Gastrocnemius medialis (tissue), 4 donors: ENCODE measurements around the gene NUMB. TPM values are rescaled to one million over a fixed set of nuclear protein-coding genes. Genes with fewer than 3 reads are reported as not detected.
"Not testable (repeated sequence)": the region's sequence is repeated elsewhere in the genome, so short reads cannot be mapped to it uniquely, and the experiment has no call there.

ENCODE experiments used
- ATAC-seq, 2 donors: fragments of 150-250 bp; one replicate each; pipeline ENCODE4 v1.9.1; 2016
- DNase-seq, 2 donors: peaks; one replicate each; pipeline ENCODE4 v3.0.0-alpha.2; 2019
- H3K27ac ChIP-seq, 4 donors: fragments of 200-600 bp; sonication (generic); 1 replicate in 1 of 4; 2 replicates in 3 of 4; pipeline ENCODE4 v1.5.1; 2016 to 2018; ENCODE audit warnings: mild to moderate bottlenecking in 2 of 4, moderate library complexity in 1 of 4
- H3K27me3 ChIP-seq, 3 donors: fragments of 200-600 bp; sonication (generic) in 2 of 3; 1 replicate in 1 of 3; 2 replicates in 2 of 3; pipeline versions ENCODE4 v1.5.1 to v1.6.0; 2016 to 2019; ENCODE audit warnings: mild to moderate bottlenecking in 1 of 3, moderate library complexity in 1 of 3
- H3K36me3 ChIP-seq, 2 donors: fragments of 200-600 bp; sonication (generic) in 1 of 2; one replicate each; pipeline ENCODE4 v1.5.1; 2017 to 2018
- H3K4me1 ChIP-seq, 2 donors: fragments of 200-600 bp; sonication (generic) in 1 of 2; one replicate each; pipeline ENCODE4 v1.5.1; 2016 to 2017; ENCODE audit warnings: mild to moderate bottlenecking in 2 of 2
- H3K4me3 ChIP-seq, 4 donors: fragments of 200-600 bp; sonication (generic) in 3 of 4; 1 replicate in 1 of 4; 2 replicates in 3 of 4; pipeline ENCODE4 v1.5.1; 2016 to 2019; ENCODE audit warnings: mild to moderate bottlenecking in 2 of 4
- H3K9me3 ChIP-seq, 3 donors: fragments of 200-600 bp; sonication (generic) in 2 of 3; 1 replicate in 1 of 3; 2 replicates in 2 of 3; pipeline ENCODE4 v1.5.1; 2016 to 2019
- POLR2A ChIP-seq, 2 donors: fragments of 450-650 bp; IDR thresholded peaks; one replicate each; pipeline ENCODE4 v1.6.1; 2017; ENCODE audit warnings: antibody characterized with exemption in 2 of 2, mild to moderate bottlenecking in 2 of 2, moderate library complexity in 2 of 2
- in situ Hi-C, 4 donors: fragments of 200-750 bp; cut with MboI; loops; one replicate each; pipeline versions ENCODE4 v1.15.0 to v1.8.0; 2017; ENCODE audit warnings: low sequenced_read_pairs in 4 of 4
- intact Hi-C: fragments of 100-400 bp; cut with DNase I; formaldehyde crosslinking; loops from one replicate; pipeline ENCODE4 v1.15.1; 2023; ENCODE audit warnings: low total_unique reads
- total RNA-seq, 4 donors: library from RNA; depleted of rRNA; stranded (reverse); fragments of >200 nt; gene quantifications; one replicate each; pipeline versions ENCODE4 v1.1.0 to v1.2.3, GENCODE V29; 2016
- TF ChIP-seq, protein P1 (sequence below), 5 experiments: fragments of 450-650 bp in 3 of 5; fragments of 200-600 bp in 2 of 5; sonication (generic) in 2 of 5; IDR thresholded peaks in 4 of 5; conservative IDR thresholded peaks in 1 of 5; 1 replicate in 4 of 5; 2 replicates in 1 of 5; pipeline ENCODE4 v1.5.1; 2016 to 2019; ENCODE audit warnings: antibody characterized with exemption in 5 of 5, mild to moderate bottlenecking in 3 of 5, moderate library complexity in 3 of 5

The NUMB gene
- total RNA-seq, 4 donors from 2014 or later: 14.3 to 29.8 (median 23.6) TPM

DNA sequence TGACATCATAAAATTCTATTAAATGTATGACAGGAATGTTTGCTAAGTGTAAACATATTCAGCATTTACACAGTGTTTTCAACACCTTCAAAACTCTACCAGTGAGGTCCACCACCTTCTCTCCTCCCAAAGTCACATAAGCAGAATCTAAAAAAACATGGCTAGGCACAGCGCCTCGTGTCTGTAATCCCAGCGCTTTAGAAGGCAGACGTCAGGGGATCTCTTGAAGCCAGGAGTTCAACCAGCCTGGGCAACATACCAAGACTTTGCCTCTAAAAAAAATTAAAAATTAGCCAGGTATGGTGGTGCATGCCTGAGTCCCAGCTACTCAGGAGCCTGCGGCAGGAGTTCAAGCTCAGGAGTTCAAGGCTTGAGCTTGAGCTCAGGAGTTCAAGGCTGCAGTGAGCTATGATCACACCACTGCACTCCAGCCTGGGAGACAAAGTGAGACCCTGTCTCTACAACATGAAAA lies 30.0 kb downstream of the NUMB start:
- H3K27me3 ChIP-seq: no peaks in the 10 kb centered on the region
- no peak for DNase-seq
- no peaks in the 10 kb centered on the region for H3K36me3 ChIP-seq
- no peak overlapping the region for H3K4me3 ChIP-seq
- H3K4me1 ChIP-seq: peaks cover 7 to 24% of the 10 kb centered on the region in 2 donors
- in situ Hi-C loops: no loop called here
- no peak for ATAC-seq
- intact Hi-C loops: no loop called here
- H3K9me3 ChIP-seq: no peaks in the 10 kb centered on the region
- peak overlapping the region in 3 of 4 donors; percentile 35 to 53 (median 50) for H3K27ac ChIP-seq
- TF ChIP-seq, protein P1, sequence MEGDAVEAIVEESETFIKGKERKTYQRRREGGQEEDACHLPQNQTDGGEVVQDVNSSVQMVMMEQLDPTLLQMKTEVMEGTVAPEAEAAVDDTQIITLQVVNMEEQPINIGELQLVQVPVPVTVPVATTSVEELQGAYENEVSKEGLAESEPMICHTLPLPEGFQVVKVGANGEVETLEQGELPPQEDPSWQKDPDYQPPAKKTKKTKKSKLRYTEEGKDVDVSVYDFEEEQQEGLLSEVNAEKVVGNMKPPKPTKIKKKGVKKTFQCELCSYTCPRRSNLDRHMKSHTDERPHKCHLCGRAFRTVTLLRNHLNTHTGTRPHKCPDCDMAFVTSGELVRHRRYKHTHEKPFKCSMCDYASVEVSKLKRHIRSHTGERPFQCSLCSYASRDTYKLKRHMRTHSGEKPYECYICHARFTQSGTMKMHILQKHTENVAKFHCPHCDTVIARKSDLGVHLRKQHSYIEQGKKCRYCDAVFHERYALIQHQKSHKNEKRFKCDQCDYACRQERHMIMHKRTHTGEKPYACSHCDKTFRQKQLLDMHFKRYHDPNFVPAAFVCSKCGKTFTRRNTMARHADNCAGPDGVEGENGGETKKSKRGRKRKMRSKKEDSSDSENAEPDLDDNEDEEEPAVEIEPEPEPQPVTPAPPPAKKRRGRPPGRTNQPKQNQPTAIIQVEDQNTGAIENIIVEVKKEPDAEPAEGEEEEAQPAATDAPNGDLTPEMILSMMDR (IDR thresholded peaks at IDR 0.05 in 4 of 5, conservative IDR thresholded peaks at IDR 0.05 in 1 of 5): no peak

DNA sequence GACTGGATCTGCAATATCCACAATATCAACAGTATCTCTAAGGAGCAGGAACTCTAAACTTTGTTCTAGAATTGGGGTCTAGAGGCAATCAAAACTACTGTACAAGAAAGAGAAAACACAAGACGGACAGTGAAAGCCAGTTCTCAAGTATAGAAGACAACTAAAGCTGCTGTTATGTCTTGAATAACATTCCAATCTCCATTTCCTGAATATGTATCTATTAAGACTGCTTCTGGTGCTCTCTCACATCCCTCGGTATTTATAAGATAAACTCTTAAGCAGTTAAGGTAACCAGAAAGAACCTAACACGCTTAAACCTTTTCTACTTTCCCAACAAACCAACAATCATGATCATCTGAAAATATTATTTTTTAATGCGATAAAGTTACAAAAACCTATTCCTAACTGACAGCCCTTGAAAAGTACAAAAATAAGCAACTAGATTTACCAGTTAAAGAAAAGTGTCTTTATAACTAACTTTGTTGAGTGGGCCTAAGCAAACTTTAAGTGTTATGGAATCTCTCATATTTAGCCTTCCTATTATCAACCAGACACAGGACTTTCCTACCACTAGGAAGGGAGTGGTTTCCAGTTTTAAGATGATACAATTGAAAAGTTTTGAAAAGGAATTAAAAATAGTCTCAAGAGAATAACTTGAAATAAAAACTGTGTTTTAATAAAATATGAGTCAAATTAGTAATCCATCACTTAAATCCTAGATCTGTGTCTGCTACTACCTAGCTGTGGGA lies 30.7 kb downstream of the NUMB start:
- intact Hi-C loops: no loop called here
- TF ChIP-seq, protein P1 (IDR thresholded peaks at IDR 0.05 in 4 of 5, conservative IDR thresholded peaks at IDR 0.05 in 1 of 5): no peak
- TF ChIP-seq POLR2A (IDR thresholded peaks at IDR 0.05): no peak
- in situ Hi-C loops: no loop called here
- DNase-seq: no peak
- no peaks in the 10 kb centered on the region for H3K27me3 ChIP-seq
- no peaks in the 10 kb centered on the region for H3K9me3 ChIP-seq
- no peak for ATAC-seq
- H3K27ac ChIP-seq: peak overlapping the region; percentile 35 to 53 (median 44)
- no peak overlapping the region for H3K4me3 ChIP-seq
- peaks cover 7 to 24% of the 10 kb centered on the region in 2 donors for H3K4me1 ChIP-seq
- no peaks in the 10 kb centered on the region for H3K36me3 ChIP-seq

DNA sequence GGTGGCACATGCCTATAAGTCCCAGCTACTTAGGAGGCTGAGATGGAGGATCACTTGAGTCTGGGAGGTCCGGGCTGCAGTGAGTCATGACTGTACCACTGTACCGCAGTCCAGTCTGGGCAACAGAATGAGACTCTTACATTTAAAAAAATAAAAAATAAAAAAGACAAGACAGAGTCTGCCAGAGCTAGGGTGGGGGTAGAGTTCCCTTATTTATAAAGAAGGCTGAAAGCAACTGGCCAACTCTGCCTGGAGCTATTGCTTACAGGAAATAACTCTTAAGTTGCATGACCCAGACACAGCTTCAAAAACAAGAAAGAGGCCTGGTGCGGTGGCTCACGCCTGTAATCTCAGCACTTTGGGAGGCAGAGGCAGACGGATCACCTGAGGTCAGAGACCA lies 31.5 kb downstream of the NUMB start:
- TF ChIP-seq, protein P1 (IDR thresholded peaks at IDR 0.05 in 4 of 5, conservative IDR thresholded peaks at IDR 0.05 in 1 of 5): no peak
- TF ChIP-seq POLR2A (IDR thresholded peaks at IDR 0.05): no peak
- no peak overlapping the region for H3K4me3 ChIP-seq
- no peaks in the 10 kb centered on the region for H3K9me3 ChIP-seq
- no peaks in the 10 kb centered on the region for H3K36me3 ChIP-seq
- intact Hi-C loops: no loop called here
- DNase-seq (no peak), ATAC-seq (no peak)
- in situ Hi-C loops: no loop called here
- H3K27me3 ChIP-seq: no peaks in the 10 kb centered on the region
- H3K27ac ChIP-seq: peak overlapping the region; percentile 35 to 53 (median 44)
- peaks cover 7 to 26% of the 10 kb centered on the region in 2 donors for H3K4me1 ChIP-seq

DNA sequence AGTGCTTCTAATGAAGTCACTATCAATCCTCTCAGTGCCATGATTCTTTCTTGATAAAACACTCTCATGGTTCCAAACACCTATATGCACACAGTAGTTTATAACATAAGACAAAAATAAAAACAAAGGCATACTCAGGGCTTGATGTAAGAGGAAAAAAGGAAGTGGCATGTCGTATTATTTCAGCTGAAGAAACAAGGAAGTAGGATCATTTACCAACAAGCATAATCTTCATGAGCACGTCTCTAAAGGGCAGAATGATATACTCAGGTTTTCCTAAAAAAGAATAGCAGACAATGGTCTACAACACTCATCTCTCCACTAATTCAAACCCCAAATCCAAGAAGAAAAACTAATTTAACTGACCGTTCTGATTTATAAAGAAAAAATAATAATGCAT lies 33.9 kb downstream of the NUMB start:
- TF ChIP-seq, protein P1 (IDR thresholded peaks at IDR 0.05 in 4 of 5, conservative IDR thresholded peaks at IDR 0.05 in 1 of 5): no peak
- no peak for TF ChIP-seq POLR2A (IDR thresholded peaks at IDR 0.05)
- Histone ChIP-seq H3K27me3 (no peaks in the 10 kb centered on the region), H3K4me1 (peaks cover 7 to 26% of the 10 kb centered on the region in 2 donors), H3K9me3 (no peaks in the 10 kb centered on the region), H3K36me3 (no peaks in the 10 kb centered on the region), H3K4me3 (no peak overlapping the region), H3K27ac (peak overlapping the region in 1 of 4 donors; percentile 9)
- ATAC-seq (no peak), DNase-seq (no peak)
- intact Hi-C loops: no loop called here
- in situ Hi-C loops: no loop called here

DNA sequence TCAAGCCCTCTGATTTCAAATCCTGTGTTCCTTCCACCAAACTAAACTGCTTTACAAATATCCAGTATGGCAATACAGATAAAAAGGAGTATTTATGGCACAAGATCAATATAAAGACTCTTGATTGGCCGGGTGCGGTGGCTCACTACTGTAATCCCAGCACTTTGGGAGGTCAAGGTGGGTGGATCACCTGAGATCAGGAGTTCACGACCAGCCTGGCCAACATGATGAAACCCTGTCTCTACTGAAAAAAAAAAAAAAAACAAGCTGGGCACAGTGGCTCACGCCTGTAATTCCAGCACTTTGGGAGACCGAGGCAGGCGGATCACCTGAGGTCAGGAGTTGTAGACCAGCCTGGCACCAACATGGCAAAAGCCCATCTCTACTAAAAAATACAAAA lies 35.3 kb downstream of the NUMB start:
- H3K4me1 ChIP-seq: peaks cover 0 to 22% of the 10 kb centered on the region in 2 donors
- H3K9me3 ChIP-seq, H3K36me3 ChIP-seq, H3K27me3 ChIP-seq, in situ Hi-C loops, ATAC-seq, H3K4me3 ChIP-seq, DNase-seq, H3K27ac ChIP-seq, intact Hi-C loops: not testable (repeated sequence)
